Skeletal muscle tissue (tissue), 4 donors: ENCODE measurements around the gene PCDH1. TPM values are rescaled to one million over a fixed set of nuclear protein-coding genes. Genes with fewer than 3 reads are reported as not detected.
"Not testable (repeated sequence)": the region's sequence is repeated elsewhere in the genome, so short reads cannot be mapped to it uniquely, and the experiment has no call there.

Source experiments
- H3K27ac ChIP-seq: one replicate; pipeline ENCODE4 v1.7.0; 2013; ENCODE audit warnings: mild to moderate bottlenecking, low read depth, low read length, inconsistent platforms
- H3K27me3 ChIP-seq, 3 donors: one replicate each; pipeline ENCODE4 v1.7.0; 2013; ENCODE audit warnings: low read length in 3 of 3; ENCODE audit not compliant: control insufficient read depth in 3 of 3, insufficient read depth in 3 of 3
- H3K36me3 ChIP-seq, 3 donors: one replicate each; pipeline ENCODE4 v1.7.0; 2013; ENCODE audit warnings: low read length in 3 of 3; ENCODE audit not compliant: control insufficient read depth in 3 of 3, insufficient read depth in 3 of 3
- H3K4me1 ChIP-seq, 3 donors: one replicate each; pipeline ENCODE4 v1.7.0; 2013; ENCODE audit warnings: low read length in 3 of 3, mild to moderate bottlenecking in 3 of 3; ENCODE audit not compliant: control insufficient read depth in 3 of 3, insufficient read depth in 3 of 3
- H3K4me3 ChIP-seq, 3 donors: one replicate each; pipeline ENCODE4 v1.7.0; 2013; ENCODE audit warnings: low read length in 3 of 3
- H3K9ac ChIP-seq, 3 donors: one replicate each; pipeline ENCODE4 v1.7.0; 2013; ENCODE audit warnings: low read length in 3 of 3, mild to moderate bottlenecking in 3 of 3, moderate library complexity in 2 of 3, low read depth in 1 of 3
- H3K9me3 ChIP-seq, 3 donors: one replicate each; pipeline ENCODE4 v1.7.0; 2013; ENCODE audit warnings: low read length in 3 of 3; ENCODE audit not compliant: control insufficient read depth in 3 of 3
- total RNA-seq: library from RNA; depleted of rRNA; stranded (reverse); fragments of >200 nt; gene quantifications from one replicate; pipeline ENCODE4 v1.2.3, GENCODE V29; 2014
- donor health status: Osteomylitis.

Gene PCDH1
- total RNA-seq, 1 donor from 2014 or later: 20.9 TPM

DNA sequence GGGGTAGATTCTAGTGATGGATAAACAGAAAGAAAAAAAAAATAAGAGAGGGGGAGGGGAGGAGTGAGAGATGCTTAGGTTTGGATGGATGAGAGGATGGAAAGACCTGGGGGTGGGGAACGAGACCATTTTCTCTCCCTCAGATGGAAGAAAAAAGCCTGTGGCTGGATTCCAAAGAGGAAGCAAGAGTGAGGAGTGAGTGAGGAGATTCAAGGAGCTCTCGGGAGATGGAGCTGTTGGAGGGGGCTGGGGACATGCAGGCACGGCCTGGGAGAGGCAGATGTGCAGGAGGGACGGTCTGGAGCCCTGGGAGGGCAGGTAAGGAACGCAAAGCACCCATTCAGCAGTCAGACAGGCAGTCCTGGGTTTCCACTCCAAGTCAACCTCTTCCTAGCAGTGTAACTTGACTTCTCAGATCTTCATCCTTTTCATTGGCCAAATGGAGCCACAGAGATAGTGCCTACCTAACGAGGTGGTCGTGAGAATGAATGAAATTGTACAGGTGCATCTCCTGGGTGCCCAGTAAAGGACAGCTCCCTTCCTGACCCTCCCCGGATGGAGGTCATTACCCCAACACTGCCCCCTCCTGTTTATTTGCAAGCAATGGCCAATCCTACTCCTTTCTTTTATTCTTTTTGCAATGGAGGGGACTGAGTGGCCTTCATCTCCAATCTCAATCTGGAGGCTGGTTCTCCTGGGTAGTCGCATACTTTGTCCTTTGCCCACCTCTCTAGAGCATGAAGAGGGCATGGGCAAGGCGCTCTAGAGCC lies 52.2 kb downstream of the PCDH1 start:
- H3K36me3 ChIP-seq: peaks cover 0 to 2% (median 1%) of the 10 kb centered on the region in 3 donors
- H3K9me3 ChIP-seq: no peaks in the 10 kb centered on the region
- H3K27me3 ChIP-seq: peaks cover 0 to 16% (median 6%) of the 10 kb centered on the region in 3 donors
- peak overlapping the region; percentile 54 for H3K27ac ChIP-seq
- no peak overlapping the region for H3K9ac ChIP-seq
- no peak overlapping the region for H3K4me3 ChIP-seq
- peaks cover 12 to 33% (median 15%) of the 10 kb centered on the region in 3 donors for H3K4me1 ChIP-seq

- H3K9ac ChIP-seq: no peak overlapping the region
- H3K27me3 ChIP-seq: peaks cover 0 to 16% (median 6%) of the 10 kb centered on the region in 3 donors
- no peak overlapping the region for H3K27ac ChIP-seq
- H3K9me3 ChIP-seq: no peaks in the 10 kb centered on the region
- H3K36me3 ChIP-seq: peaks cover 0 to 2% (median 1%) of the 10 kb centered on the region in 3 donors
- no peak overlapping the region for H3K4me3 ChIP-seq
- peaks cover 12 to 33% (median 15%) of the 10 kb centered on the region in 3 donors for H3K4me1 ChIP-seq
These were observed 53.0 kb downstream of the PCDH1 start for GRCh38 chr5:141825241-141825671.

DNA sequence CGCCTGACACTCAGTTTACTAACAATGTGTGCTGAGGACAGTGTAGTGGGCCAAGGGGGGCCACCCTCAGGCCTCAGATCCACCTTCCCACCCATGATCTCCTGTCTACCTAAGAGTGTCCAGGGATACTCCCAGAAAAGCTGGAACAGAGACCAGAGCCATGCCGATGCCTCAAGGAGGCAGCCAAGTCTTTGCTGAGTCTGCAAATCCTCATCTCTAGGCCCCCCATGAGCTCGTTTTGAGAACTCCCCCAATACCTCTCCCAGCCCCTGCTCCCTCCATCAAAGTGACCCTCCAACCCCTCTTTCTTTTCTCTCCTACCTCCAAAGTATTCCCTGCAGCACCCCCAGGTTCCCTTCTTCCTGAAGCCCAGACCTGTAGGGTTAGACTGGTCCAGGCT lies 53.5 kb downstream of the PCDH1 start:
- Histone ChIP-seq H3K4me3 (no peak overlapping the region), H3K4me1 (peaks cover 12 to 33% (median 15%) of the 10 kb centered on the region in 3 donors), H3K27ac (no peak overlapping the region), H3K9me3 (no peaks in the 10 kb centered on the region), H3K9ac (peak overlapping the region in 1 of 3 donors; percentile 2), H3K27me3 (peaks cover 0 to 16% (median 6%) of the 10 kb centered on the region in 3 donors), H3K36me3 (peaks cover 0 to 2% (median 1%) of the 10 kb centered on the region in 3 donors)

DNA sequence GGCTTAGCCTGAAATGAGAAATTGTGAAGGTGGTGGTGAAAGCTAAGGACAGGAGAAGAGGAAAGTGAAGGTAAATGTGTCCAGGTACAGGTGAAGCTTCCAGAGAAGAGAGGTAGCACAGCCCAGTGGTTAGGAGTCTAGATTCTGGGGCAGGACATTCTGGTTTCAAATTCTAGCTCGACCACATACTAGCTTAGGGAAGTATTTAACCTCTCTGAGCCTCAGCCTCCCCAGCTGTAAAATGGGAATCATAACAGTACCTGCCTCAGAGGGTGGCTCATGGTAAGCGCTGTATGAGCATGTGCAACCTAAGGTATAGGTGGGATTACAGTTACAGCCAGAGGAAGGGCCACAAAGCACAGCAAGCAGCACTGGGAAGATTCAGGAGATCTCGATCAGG lies 55.2 kb downstream of the PCDH1 start:
- peaks cover 12 to 33% (median 15%) of the 10 kb centered on the region in 3 donors for H3K4me1 ChIP-seq
- no peak overlapping the region for H3K9ac ChIP-seq
- H3K36me3 ChIP-seq: peaks cover 0 to 2% (median 0%) of the 10 kb centered on the region in 3 donors
- no peaks in the 10 kb centered on the region for H3K9me3 ChIP-seq
- peak overlapping the region; percentile 72 for H3K27ac ChIP-seq
- H3K4me3 ChIP-seq: no peak overlapping the region
- H3K27me3 ChIP-seq: peaks cover 0 to 16% (median 6%) of the 10 kb centered on the region in 3 donors

DNA sequence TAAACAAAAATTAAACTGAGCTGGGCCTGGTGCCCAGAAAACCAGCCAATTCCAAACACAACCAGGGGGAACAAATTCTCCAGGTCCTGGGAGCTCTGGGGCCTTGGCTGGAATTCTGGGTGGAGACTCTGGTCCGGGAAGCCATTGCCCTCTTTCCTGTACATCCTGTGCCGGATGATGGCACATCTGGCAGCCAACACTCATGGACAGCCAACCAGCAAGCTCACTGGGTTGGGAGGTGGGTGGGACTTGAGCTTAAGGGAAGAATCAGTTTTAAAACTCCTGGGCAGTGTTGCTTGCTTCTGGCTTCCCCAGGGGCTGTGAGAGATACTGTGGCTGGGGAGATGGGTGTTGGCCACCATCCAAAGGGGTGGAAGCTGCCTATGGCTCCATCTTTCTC lies 56.1 kb downstream of the PCDH1 start:
- Histone ChIP-seq H3K4me1 (peaks cover 6 to 26% (median 13%) of the 10 kb centered on the region in 3 donors), H3K4me3 (no peak overlapping the region), H3K9me3 (no peaks in the 10 kb centered on the region), H3K9ac (no peak overlapping the region), H3K27me3 (peaks cover 0 to 14% (median 5%) of the 10 kb centered on the region in 3 donors), H3K36me3 (peaks cover 0 to 2% (median 0%) of the 10 kb centered on the region in 3 donors), H3K27ac (peak overlapping the region; percentile 72)

- no peaks in the 10 kb centered on the region for H3K36me3 ChIP-seq
- H3K4me3 ChIP-seq: no peak overlapping the region
- no peaks in the 10 kb centered on the region for H3K9me3 ChIP-seq
- no peak overlapping the region for H3K9ac ChIP-seq
- H3K4me1 ChIP-seq: peaks cover 3 to 19% (median 10%) of the 10 kb centered on the region in 3 donors
- H3K27ac ChIP-seq: peak overlapping the region; percentile 72
- peaks cover 0 to 9% (median 4%) of the 10 kb centered on the region in 3 donors for H3K27me3 ChIP-seq
These were observed 56.7 kb downstream of the PCDH1 start for GRCh38 chr5:141821430-141821925.

- H3K9ac ChIP-seq, H3K36me3 ChIP-seq, H3K27me3 ChIP-seq, H3K4me3 ChIP-seq, H3K9me3 ChIP-seq, H3K27ac ChIP-seq: not testable (repeated sequence)
- H3K4me1 ChIP-seq: peaks cover 3 to 17% (median 12%) of the 10 kb centered on the region in 3 donors
These were observed 57.5 kb downstream of the PCDH1 start for GRCh38 chr5:141820686-141821085.

- H3K36me3 ChIP-seq: no peaks in the 10 kb centered on the region
- peaks cover 0 to 9% (median 0%) of the 10 kb centered on the region in 3 donors for H3K27me3 ChIP-seq
- no peaks in the 10 kb centered on the region for H3K9me3 ChIP-seq
- no peak overlapping the region for H3K4me3 ChIP-seq
- H3K27ac ChIP-seq: peak overlapping the region; percentile 58
- peaks cover 3 to 25% (median 8%) of the 10 kb centered on the region in 3 donors for H3K4me1 ChIP-seq
- H3K9ac ChIP-seq: no peak overlapping the region
These were observed 60.6 kb downstream of the PCDH1 start for GRCh38 chr5:141817631-141818030.

DNA sequence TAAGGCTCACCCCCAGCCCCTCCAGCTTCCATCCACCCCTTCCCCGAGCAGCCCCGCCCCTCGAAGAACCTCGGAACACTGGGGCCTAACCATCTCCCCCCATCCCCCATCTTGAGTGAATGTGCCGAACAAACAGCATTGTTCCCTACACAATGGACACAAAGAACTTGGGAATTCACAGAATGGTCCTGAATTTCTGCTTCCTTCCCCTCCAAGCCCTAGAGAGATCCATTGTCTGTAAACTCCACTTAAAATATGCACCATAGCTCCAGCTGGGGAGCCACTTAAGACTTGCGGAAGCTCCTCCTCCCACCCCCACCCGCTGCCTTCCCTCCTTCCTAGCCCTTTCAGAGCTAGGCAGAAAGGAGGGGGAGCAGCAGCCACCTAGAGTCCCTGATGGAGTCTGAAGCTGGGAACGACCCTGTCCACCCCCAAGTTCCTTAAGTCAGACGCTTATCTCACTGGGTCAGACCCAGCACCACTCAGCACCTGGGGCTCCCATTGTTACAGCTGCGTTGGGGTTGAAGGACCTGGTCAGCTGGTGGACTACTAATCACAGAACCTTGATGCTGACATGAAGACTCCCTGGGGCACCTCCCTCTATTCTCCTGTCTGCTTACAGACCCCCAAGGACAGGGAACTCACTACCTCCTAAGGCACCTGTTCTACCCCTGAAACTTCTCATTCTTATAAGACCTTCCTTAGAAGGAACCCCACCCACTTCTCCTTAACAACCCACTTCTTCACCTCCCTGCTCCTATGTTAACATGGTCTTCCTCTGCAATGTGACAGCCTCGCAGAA lies 61.4 kb downstream of the PCDH1 start:
- Histone ChIP-seq H3K4me3 (no peak overlapping the region), H3K9me3 (no peaks in the 10 kb centered on the region), H3K27ac (peak overlapping the region; percentile 70), H3K9ac (no peak overlapping the region), H3K27me3 (peaks cover 0 to 15% (median 3%) of the 10 kb centered on the region in 3 donors), H3K4me1 (peaks cover 0 to 24% (median 4%) of the 10 kb centered on the region in 3 donors), H3K36me3 (no peaks in the 10 kb centered on the region)
